ENCODE results near the gene RIN3. TPM values are rescaled to one million over a fixed set of nuclear protein-coding genes. Genes with fewer than 3 reads are reported as not detected.

RIN3 gene
- total RNA-seq, 1 experiment from 2014 or later = 1.5 TPM

DNA sequence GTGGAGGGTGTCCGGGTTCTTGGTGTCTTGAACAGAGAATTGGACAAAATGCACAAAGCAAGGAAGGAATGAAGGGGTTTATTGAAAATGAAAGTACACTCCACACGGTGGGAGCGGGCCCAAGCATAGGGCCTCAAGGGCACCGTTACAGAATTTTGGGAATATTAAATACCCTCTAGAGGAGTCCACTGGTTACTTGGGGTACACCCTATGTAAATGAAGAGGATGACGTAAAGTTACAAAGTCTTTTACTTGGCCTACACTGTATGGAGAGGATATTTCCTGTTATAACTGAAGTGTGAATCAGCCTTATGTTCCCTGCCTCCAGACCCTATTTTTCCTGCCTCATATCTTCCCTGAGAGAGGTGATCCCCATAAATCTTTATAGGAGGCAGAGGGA is 102.6 kb downstream of the RIN3 start:
- Histone ChIP-seq H3K4ac (ENCODE audit: low read depth, low read length) (no peak overlapping the region), H2BK15ac (ENCODE audit: low read depth, low read length) (no peak overlapping the region), H2BK5ac (ENCODE audit: insufficient read length, low read length) (no peak overlapping the region), H3K18ac (ENCODE audit: insufficient read length, low read depth, low read length) (no peak overlapping the region), H3K4me2 (ENCODE audit: insufficient read depth, insufficient read length, low read length) (no peak overlapping the region), H4K8ac (replicated peaks; ENCODE audit: insufficient read length, low read depth, low read length) (no peak overlapping the region), H3K9ac (ENCODE audit: extremely low read depth, insufficient read length, low read length) (no peak overlapping the region), H4K20me1 (ENCODE audit: control insufficient read depth, insufficient read depth, insufficient read length) (no peaks in the 10 kb centered on the region), H3K79me1 (ENCODE audit: insufficient read depth, low read depth, low read length, poor library complexity, severe bottlenecking) (no peaks in the 10 kb centered on the region), H3K23me2 (ENCODE audit: insufficient read length, low read depth, low read length, poor library complexity, severe bottlenecking) (no peaks in the 10 kb centered on the region), H4K5ac (ENCODE audit: insufficient read length, low read depth, low read length) (no peak overlapping the region), H3K9me3 (ENCODE audit: control insufficient read depth, low read depth, low read length) (no peaks in the 10 kb centered on the region), H2BK20ac (ENCODE audit: low read depth, low read length, poor library complexity, severe bottlenecking) (no peak overlapping the region), H3K27ac (ENCODE audit: insufficient read length, low read depth, low read length) (no peak overlapping the region), H2AK5ac (ENCODE audit: insufficient read length, low read length) (no peak overlapping the region), H2AFZ (ENCODE audit: low read length) (no peak overlapping the region), H2BK120ac (ENCODE audit: low read depth, low read length, poor library complexity, severe bottlenecking) (no peak overlapping the region), H4K91ac (ENCODE audit: insufficient read length, low read depth, low read length) (no peak overlapping the region), H2BK12ac (ENCODE audit: insufficient read length, low read depth, low read length) (no peak overlapping the region), H3K4me1 (ENCODE audit: insufficient read depth, low read length) (no peaks in the 10 kb centered on the region; the same call in 1 of the 2 replicates), H3K27me3 (ENCODE audit: insufficient read depth, low read length) (no peaks in the 10 kb centered on the region), H3T11ph (ENCODE audit: low read length) (no peak overlapping the region), H3K23ac (ENCODE audit: insufficient read length, low read depth, low read length) (no peak overlapping the region), H3K14ac (ENCODE audit: insufficient read depth, low read length) (no peak overlapping the region), H3K79me2 (ENCODE audit: insufficient read depth, low read length) (no peaks in the 10 kb centered on the region), H3K56ac (ENCODE audit: insufficient read length, low read depth, low read length) (no peak overlapping the region)
- H3K27me3 Mint-ChIP-seq (ENCODE audit: low read depth) = no peaks in the 10 kb centered on the region
- no peak for DNase-seq
- peaks cover under 1 to 5% of the 10 kb centered on the region in 2 experiments; a peak in 4 of 5 replicates for H3K9me3 Mint-ChIP-seq
- no CpG with 5 or more reads among the region's 5 CpGs for WGBS (ENCODE audit: extremely low coverage, insufficient read length, low lambda C conversion rate)
- 0 out of 7 replicates have a peak, but pooled peaks cover 0 to under 1% (median 0%) of the 10 kb centered on the region in 3 experiments for H3K36me3 Mint-ChIP-seq (ENCODE audit: insufficient read depth in 1 of 3, low read depth in 3 of 3)
- TF ChIP-seq, protein P1, sequence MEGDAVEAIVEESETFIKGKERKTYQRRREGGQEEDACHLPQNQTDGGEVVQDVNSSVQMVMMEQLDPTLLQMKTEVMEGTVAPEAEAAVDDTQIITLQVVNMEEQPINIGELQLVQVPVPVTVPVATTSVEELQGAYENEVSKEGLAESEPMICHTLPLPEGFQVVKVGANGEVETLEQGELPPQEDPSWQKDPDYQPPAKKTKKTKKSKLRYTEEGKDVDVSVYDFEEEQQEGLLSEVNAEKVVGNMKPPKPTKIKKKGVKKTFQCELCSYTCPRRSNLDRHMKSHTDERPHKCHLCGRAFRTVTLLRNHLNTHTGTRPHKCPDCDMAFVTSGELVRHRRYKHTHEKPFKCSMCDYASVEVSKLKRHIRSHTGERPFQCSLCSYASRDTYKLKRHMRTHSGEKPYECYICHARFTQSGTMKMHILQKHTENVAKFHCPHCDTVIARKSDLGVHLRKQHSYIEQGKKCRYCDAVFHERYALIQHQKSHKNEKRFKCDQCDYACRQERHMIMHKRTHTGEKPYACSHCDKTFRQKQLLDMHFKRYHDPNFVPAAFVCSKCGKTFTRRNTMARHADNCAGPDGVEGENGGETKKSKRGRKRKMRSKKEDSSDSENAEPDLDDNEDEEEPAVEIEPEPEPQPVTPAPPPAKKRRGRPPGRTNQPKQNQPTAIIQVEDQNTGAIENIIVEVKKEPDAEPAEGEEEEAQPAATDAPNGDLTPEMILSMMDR (conservative IDR thresholded peaks at IDR 0.05) = no peak
- peaks cover 7 to 11% of the 10 kb centered on the region in 2 experiments for H3K4me1 Mint-ChIP-seq
- peak overlapping the region in 2 of 3 experiments; percentile 8 to 73; a peak in 2 of 7 replicates for H3K27ac Mint-ChIP-seq
- H3K4me3 Mint-ChIP-seq = no peak overlapping the region
